ENCODE measurements around the gene ZNF26.

- TF ChIP-seq, protein P1, sequence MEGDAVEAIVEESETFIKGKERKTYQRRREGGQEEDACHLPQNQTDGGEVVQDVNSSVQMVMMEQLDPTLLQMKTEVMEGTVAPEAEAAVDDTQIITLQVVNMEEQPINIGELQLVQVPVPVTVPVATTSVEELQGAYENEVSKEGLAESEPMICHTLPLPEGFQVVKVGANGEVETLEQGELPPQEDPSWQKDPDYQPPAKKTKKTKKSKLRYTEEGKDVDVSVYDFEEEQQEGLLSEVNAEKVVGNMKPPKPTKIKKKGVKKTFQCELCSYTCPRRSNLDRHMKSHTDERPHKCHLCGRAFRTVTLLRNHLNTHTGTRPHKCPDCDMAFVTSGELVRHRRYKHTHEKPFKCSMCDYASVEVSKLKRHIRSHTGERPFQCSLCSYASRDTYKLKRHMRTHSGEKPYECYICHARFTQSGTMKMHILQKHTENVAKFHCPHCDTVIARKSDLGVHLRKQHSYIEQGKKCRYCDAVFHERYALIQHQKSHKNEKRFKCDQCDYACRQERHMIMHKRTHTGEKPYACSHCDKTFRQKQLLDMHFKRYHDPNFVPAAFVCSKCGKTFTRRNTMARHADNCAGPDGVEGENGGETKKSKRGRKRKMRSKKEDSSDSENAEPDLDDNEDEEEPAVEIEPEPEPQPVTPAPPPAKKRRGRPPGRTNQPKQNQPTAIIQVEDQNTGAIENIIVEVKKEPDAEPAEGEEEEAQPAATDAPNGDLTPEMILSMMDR (IDR thresholded peaks at IDR 0.05) = no peak
- no peak for TF ChIP-seq POLR2A (IDR thresholded peaks at IDR 0.05)
These were observed 39.8 kb upstream of the ZNF26 start for GRCh38 chr12:132946246-132946820.
